8988T (cell line): Measurements from ENCODE around the gene ZSCAN12.

Experiments
- DNase-seq: peaks from one replicate; pipeline ENCODE4 v3.0.0; 2011

ZSCAN12 gene

GRCh38 chr6:28353356-28353755 is 46.2 kb downstream of the ZSCAN12 start:
- DNase-seq: no peak

DNA sequence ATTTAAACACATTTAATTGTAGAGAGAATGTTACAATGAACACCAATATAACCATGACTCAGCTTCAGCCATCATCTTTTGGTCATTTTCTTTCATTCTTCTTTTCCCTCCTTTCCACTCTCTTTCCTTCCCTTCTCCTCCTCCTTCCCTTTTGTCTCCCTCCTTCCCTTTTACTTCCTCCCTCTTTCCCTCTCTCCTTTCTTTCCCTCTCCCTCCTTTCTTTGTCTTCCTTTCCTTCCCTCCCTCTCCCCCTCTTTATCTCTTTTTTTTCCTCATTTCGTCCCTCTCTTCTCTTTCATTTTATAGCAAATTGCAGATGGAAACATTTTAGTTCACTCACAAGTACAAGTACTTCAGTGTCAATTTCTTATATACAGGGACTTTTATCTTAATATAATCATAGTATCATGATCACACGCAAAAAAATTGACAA is 48.0 kb downstream of the ZSCAN12 start:
- DNase-seq: no peak

DNA sequence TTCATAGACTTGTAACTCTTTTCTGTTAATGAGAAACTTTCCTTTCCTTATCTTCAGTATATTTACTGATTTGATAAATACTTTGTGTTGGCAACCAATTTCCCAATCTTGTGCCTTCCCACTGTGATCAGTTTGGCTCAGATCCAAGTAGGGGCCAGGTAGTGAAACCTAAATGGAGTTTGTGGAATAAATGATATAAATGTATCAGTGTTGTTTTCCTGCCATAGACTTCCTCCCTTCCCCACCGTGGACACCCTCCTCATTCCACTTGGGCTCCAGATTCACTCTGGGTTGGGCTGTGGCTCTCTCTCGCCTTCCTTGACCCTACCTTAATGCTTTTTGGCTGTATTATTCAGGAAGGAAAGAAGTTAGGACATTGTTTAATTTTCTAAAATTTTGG is 48.5 kb downstream of the ZSCAN12 start:
- no peak for DNase-seq

- DNase-seq: peak; percentile 56
These were observed 49.4 kb downstream of the ZSCAN12 start, which contains the start of gene ZKSCAN3 for GRCh38 chr6:28349892-28350737. TSS of gene ZKSCAN3 (plus strand) at chr6:28349947. CDS start at chr6:28359587, 9,640 bp downstream.

DNA sequence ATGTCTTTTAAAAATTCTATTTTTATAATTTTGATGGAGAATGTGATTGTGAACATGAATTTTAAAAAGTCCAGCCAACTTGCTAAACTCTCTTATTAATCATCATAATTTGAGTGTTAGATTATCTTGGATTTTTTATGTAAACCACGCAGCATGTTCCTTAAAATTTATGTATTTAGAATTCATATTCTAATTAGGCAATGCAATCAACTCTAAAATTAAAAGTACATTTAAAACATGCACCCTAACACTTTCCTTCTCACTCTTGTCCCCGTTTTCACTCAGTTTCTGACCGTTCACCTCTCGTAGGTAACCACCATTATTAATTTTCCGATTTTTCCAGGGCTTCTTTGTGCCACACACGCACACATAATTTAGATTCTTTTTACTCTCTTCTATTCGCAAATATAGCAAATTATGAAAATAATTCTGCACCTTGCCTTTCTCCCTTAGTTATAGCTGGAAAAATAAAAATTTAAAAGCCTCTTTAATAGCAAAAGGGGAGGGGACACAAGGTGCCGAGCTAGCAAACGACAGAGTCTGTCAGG is 50.1 kb downstream of the ZSCAN12 start:
- no peak for DNase-seq

GRCh38 chr6:28347119-28347518 is 52.4 kb downstream of the ZSCAN12 start:
- DNase-seq: no peak

GRCh38 chr6:28345201-28345600 is 54.3 kb downstream of the ZSCAN12 start:
- DNase-seq: no peak

DNA sequence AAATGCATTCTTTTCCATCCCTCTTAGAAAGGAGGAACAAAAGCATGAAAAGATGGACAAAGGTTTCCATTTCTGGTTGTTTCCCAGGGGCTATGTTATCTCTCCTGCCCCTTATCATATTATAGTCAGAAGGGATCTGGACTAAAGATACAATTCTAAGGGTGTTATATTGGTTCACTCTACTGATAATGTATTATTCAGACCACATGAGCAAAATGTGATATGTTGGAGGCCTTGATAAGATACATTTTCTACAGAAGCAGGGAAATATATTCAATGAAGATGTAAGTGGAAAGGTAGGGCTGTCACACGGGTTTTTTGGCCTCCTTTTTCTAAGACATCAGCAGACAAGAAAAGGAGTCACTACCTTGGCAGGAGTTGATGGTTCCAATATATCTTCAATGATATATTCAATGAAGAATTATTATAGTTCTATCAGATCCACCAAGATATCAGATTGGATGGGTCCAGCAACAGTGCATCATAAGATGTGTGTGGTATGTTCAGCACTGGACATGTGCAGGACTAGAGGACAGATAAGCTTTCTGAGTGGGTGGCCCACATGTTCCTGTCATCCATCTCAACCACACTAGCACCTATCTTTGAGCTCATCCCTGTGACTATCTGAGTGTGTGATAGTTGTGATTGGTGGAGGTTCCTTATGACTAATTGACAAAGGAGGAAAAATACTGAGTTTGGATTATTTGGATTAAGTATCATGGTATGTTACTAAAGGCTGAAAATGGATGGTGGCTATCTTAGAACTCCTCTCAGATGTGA is 55.5 kb downstream of the ZSCAN12 start:
- DNase-seq: no peak

GRCh38 chr6:28340310-28341095 is 59.0 kb downstream of the ZSCAN12 start:
- no peak for DNase-seq

DNA sequence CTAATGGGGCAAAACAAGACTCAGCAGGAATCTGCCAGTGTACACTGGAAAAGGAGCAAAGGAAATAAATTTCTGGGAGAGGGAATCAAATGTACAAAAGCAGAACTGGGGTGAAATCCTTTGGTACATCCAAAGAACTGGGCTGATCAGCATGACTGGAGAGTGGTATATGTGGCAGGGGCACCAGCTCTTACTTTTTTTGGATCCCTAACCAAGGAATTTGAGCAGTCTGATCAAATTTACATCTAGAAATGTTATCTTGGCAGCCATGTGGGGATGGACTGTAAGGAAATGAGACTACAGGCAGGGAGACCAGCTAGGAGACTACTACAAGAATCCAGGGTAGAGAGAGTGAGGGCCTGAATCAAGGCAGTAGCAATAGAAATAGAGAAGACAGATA is 62.4 kb downstream of the ZSCAN12 start:
- DNase-seq: no peak

DNA sequence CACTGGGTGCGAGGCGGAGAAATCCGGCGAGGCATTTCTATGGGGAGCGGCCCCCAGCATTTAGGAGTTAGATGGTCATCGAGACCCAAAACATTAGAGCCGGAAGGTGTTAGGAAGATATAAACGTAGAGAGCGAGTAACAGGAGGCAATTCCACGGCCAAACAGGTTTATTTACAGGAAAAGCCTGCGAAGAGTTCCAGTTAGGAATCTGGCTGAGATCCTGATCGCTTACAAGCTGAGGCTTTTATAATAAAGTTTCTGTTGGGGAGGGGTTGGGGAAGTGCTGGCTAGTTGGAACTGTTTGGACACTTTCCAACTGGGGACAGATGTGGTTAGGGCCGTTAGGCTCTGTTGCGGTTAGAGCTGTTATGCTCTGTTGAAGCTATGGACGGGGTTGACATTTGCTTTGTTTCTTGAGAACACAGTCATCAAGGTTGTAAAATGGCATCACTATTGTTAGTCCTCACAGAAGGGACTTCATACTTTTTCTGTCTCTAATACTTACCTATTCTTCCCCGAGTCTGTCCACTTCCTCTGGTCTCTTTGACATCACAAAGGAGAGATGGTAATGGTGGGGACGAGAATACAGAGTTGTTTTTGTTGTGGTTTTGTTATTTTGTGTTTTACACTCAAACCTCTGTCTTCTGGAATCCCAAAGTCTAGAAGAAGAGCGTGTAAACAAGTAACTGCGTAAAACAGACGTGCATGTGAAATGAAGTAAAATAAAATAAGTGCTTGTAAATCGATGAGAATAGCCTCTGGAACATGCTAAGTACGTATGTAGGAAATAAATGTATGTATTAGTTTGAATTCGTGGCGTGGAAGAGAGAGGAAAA is 63.0 kb downstream of the ZSCAN12 start:
- no peak for DNase-seq

DNA sequence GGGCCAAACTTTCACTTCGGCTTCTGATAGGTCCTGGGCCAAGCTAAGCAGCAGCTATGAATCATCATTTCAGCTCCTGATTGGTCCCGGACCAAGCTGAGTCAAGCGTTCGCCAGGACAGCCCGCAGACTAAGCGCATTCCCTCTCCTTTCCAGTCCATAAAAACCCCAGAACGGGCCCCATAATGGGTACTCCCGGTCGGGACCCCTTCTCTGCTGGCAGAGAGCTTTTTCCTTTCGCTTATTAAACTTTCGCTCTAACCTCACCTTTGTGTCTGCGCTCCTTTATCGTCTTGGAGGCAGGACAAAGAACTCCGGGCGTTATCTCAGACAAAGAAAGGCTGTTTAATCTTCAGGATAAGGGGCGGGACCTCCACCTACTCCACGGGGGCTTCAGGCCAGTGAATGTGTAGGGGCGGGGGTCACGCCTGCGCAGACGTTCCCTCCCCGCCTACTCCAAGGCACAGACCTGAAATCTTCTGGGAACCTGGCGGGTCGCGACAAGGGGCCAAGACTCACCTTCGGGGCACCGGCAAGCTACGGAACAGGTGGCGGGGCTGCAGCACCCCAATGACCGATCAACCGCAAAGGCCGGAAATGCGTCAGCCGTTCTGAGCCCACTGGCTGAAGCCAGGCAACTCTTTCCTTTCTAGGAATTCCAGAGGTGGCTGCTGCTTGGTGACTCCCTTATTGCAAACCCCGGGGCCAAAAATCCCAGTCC is 63.8 kb downstream of the ZSCAN12 start, which contains the start of gene ZSCAN31:
ZSCAN31 (minus strand) TSS at position 585 of the 720 bp plus-strand sequence. CDS start 6,465 bp downstream, outside the sequence.
- peak; percentile 54 for DNase-seq

GRCh38 chr6:28335040-28335563 is 64.4 kb downstream of the ZSCAN12 start:
- no peak for DNase-seq

- DNase-seq: no peak
These were observed 65.1 kb downstream of the ZSCAN12 start for GRCh38 chr6:28334286-28335039.

DNA sequence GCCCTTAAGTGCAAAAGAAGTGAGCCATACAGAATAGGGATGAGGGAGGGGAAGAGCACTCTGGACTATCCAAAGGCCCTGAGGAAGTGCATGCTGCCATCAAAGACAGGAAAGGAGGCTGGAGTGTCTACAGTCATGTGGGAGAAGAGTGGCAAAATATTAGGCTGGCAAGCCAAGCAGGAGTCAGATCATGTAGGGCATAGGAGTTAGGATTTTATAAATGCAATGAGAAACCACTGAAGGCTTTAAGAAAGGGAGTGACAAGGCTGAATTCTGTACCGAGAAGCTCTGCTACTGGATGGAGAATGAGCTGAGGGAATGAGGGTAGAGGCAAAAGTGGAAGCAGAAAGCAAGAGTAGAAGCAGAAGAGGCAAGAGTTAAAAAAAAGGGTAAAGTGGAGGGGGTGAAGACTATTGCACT is 65.9 kb downstream of the ZSCAN12 start:
- no peak for DNase-seq

GRCh38 chr6:28333047-28333446 is 66.5 kb downstream of the ZSCAN12 start:
- no peak for DNase-seq

DNA sequence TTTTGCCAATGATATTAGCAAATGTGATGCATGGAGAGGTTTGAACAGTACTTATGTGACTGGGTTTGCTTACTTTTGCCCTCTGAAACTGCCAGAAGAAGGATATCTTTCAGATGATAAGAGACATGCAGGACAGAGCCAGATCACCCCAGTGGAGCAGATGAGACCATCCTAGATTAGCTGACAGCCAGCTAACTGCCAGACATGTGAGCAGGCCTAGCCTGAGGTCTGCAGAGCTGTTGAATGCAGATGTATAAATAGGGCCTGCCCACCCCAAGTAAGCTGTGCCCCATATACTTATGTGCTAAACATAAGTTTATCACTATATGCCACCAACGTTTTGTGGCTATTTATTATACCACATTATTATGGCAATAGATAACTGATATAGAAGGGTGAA is 69.5 kb downstream of the ZSCAN12 start:
- no peak for DNase-seq
